Smooth muscle cell (in vitro differentiated cells): ENCODE results near the gene SLC6A1. TPM values are rescaled to one million over a fixed set of nuclear protein-coding genes. Genes with fewer than 3 reads are reported as not detected.

Experiments used
- polyA plus RNA-seq: library from polyadenylated mRNA; unstranded; fragments of >200 nt; fragmentation: Nextera tagmentation; extraction: Ambion mirVana; gene quantifications from 2 replicates; pipeline ENCODE4 v1.2.1, GENCODE V29; 2016
- total RNA-seq: library from RNA; depleted of rRNA; stranded (reverse); fragments of >200 nt; gene quantifications from 2 replicates; pipeline ENCODE4 v1.2.3, GENCODE V29; 2014

The SLC6A1 gene
- total and polyA plus RNA-seq, 2 experiments from 2014 or later, result 0.26 to 0.40 TPM

Other genes starting within 250 kb of the SLC6A1 start
- not detected in 2 replicates for gene SLC6A11, start 176.5 kb upstream of the SLC6A1 start, total RNA-seq
- not detected in 2 replicates for gene SLC6A11, start 176.5 kb upstream of the SLC6A1 start, polyA plus RNA-seq
- 6.1 and 9.9 TPM in 2 replicates for gene HRH1, start 161.7 kb downstream of the SLC6A1 start, total RNA-seq
- gene HRH1, start 161.7 kb downstream of the SLC6A1 start, polyA plus RNA-seq, result 6.3 and 7.3 TPM in 2 replicates